Breast epithelium (tissue), 4 donors: Measurements from ENCODE around the gene GLYATL1B. TPM values are rescaled to one million over a fixed set of nuclear protein-coding genes. Genes with fewer than 3 reads are reported as not detected.
"Not testable (repeated sequence)": the region's sequence is repeated elsewhere in the genome, so short reads cannot be mapped to it uniquely, and the experiment has no call there.

Experiments
- DNase-seq, 2 donors: peaks; one replicate each; pipeline ENCODE4 v3.0.0-alpha.2; 2019; ENCODE audit warnings: low spot score in 2 of 2
- H3K27ac ChIP-seq, 2 donors: fragments of 200-600 bp; sonication (generic) in 1 of 2; one replicate each; pipeline ENCODE4 v1.5.1; 2016 to 2019; ENCODE audit warnings: mild to moderate bottlenecking in 1 of 2
- H3K27me3 ChIP-seq, 2 donors: fragments of 200-600 bp; sonication (generic) in 1 of 2; one replicate each; pipeline versions ENCODE4 v1.5.1 to v1.6.0; 2017 to 2019; ENCODE audit warnings: control low read depth in 1 of 2, mild to moderate bottlenecking in 1 of 2
- H3K36me3 ChIP-seq: fragments of 200-600 bp; one replicate; pipeline ENCODE4 v1.5.1; 2019
- H3K4me1 ChIP-seq, 2 donors: fragments of 200-600 bp; sonication (generic); one replicate each; pipeline ENCODE4 v1.5.1; 2016 to 2019; ENCODE audit warnings: control low read depth in 1 of 2
- H3K4me3 ChIP-seq, 3 donors: fragments of 200-600 bp; sonication (generic); 1 replicate in 2 of 3; 2 replicates in 1 of 3; pipeline ENCODE4 v1.5.1; 2016 to 2019; ENCODE audit warnings: mild to moderate bottlenecking in 3 of 3, moderate library complexity in 2 of 3
- H3K9me3 ChIP-seq, 2 donors: fragments of 200-600 bp; sonication (generic) in 1 of 2; one replicate each; pipeline ENCODE4 v1.5.1; 2016 to 2019; ENCODE audit warnings: control low read depth in 1 of 2
- POLR2A ChIP-seq: fragments of 450-650 bp; IDR thresholded peaks from one replicate; pipeline ENCODE4 v1.6.1; 2016; ENCODE audit warnings: antibody characterized with exemption, mild to moderate bottlenecking, moderate library complexity
- POLR2AphosphoS5 ChIP-seq, 3 donors: sonication (generic); formaldehyde crosslinking; IDR thresholded peaks; one replicate each; pipeline ENCODE4 v1.6.1; 2017; ENCODE audit warnings: antibody characterized with exemption in 3 of 3
- intact Hi-C: fragments of 100-400 bp; cut with DNase I; formaldehyde crosslinking; loops from one replicate; pipeline ENCODE4 v1.15.1; 2023; ENCODE audit warnings: low total_unique reads
- total RNA-seq, 3 donors: library from RNA; depleted of rRNA; stranded (reverse); fragments of >200 nt; gene quantifications; one replicate each; pipeline ENCODE4 v1.1.0, GENCODE V29; 2016
- TF ChIP-seq, protein P1 (sequence below), 3 donors: fragments of 450-650 bp; IDR thresholded peaks; one replicate each; pipeline ENCODE4 v1.5.1; 2016 to 2017; ENCODE audit warnings: antibody characterized with exemption in 3 of 3, mild to moderate bottlenecking in 3 of 3, moderate library complexity in 3 of 3

Gene GLYATL1B
- total RNA-seq, 3 donors from 2014 or later, result not detected

DNA sequence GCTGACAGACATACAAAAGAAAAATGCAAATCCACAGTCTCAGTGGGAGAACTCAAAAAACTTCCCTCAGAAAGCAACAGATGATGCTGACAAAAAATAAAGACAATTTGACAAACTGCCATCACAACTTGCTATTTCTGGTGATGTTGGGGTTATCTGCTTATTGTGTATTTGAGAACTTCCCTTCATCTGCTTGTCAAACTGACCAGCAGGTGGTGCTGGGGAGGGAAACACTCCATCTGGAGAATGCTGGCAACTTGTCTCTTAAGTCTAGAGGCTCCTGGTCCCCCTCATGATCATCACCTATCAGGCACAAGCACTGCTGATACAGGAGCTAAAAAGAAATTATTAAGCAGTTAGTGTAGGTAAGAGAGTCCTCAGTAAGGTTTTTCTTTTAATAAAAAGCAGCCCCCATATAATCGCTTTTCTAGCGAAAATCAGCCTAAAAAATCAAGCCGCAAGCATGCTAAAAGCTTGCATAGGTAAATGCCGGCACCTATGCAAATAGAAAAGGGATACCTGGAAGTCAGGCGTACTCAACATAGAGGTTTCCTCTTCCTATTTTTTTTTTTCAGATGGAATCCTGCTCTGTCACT is 11.1 kb downstream of the GLYATL1B start:
- no peaks in the 10 kb centered on the region for H3K36me3 ChIP-seq
- H3K9me3 ChIP-seq, result no peaks in the 10 kb centered on the region
- H3K4me3 ChIP-seq, result no peak overlapping the region
- no peaks in the 10 kb centered on the region for H3K27me3 ChIP-seq
- no peaks in the 10 kb centered on the region for H3K4me1 ChIP-seq
- DNase-seq, result no peak
- TF ChIP-seq, protein P1, sequence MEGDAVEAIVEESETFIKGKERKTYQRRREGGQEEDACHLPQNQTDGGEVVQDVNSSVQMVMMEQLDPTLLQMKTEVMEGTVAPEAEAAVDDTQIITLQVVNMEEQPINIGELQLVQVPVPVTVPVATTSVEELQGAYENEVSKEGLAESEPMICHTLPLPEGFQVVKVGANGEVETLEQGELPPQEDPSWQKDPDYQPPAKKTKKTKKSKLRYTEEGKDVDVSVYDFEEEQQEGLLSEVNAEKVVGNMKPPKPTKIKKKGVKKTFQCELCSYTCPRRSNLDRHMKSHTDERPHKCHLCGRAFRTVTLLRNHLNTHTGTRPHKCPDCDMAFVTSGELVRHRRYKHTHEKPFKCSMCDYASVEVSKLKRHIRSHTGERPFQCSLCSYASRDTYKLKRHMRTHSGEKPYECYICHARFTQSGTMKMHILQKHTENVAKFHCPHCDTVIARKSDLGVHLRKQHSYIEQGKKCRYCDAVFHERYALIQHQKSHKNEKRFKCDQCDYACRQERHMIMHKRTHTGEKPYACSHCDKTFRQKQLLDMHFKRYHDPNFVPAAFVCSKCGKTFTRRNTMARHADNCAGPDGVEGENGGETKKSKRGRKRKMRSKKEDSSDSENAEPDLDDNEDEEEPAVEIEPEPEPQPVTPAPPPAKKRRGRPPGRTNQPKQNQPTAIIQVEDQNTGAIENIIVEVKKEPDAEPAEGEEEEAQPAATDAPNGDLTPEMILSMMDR (IDR thresholded peaks at IDR 0.05), result peak in 1 of 3 donors; percentile 40
- TF ChIP-seq POLR2AphosphoS5 (IDR thresholded peaks at IDR 0.05), result no peak
- intact Hi-C loops, result no loop called here
- no peak overlapping the region for H3K27ac ChIP-seq

DNA sequence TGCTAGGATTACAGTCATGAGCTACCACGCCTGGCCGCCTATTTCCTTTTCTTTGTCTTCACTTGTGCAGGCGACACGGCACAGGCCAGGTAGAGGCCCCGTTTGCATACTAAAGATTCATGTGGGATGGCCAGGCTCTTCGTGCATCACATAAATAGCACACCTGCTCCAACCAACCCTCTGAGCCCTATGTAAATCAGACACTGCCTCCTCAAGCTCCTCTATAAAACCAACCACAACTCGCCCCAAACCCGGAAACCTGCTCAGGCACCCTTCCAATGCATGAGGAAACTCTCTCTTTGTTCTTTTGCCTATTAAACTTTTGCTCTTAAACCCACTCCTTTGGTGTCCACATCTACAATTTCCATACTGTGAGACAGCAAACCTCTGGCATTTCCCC is 11.8 kb downstream of the GLYATL1B start:
- intact Hi-C loops, H3K9me3 ChIP-seq, H3K4me1 ChIP-seq, H3K27me3 ChIP-seq, H3K4me3 ChIP-seq, H3K36me3 ChIP-seq, DNase-seq: not testable (repeated sequence)
- peak overlapping the region; percentile 23 to 38 for H3K27ac ChIP-seq

DNA sequence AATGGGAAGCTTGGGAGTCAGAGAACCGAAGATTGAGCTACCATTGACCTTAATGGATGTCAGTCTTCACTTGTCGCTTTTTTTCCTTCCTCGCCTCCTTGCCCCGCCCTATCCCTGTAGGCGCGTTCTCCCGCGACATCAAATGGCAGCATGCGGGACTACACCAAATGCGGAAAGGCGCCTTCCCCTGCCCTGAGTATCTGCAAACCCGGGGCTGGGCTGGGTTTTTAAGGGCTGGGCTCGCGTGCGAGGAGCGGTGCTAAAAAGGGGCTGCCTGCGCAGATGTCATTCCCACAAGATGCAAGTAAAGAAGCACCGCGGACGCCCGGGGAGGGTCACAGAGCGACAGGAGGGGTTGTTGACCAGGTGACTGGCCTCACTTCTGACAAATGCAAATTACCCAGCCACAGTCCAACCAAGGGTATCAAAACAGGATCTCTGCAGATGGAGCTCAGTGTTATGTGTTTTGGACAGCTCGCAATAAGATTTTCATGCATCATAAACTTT is 16.2 kb downstream of the GLYATL1B start:
- no peak overlapping the region for H3K27ac ChIP-seq
- TF ChIP-seq, protein P1 (IDR thresholded peaks at IDR 0.05), result peak in 1 of 3 donors; percentile 10
- no peak for TF ChIP-seq POLR2A
- peak; percentile 35 to 64 for DNase-seq
- intact Hi-C loops, result no loop called here
- H3K36me3 ChIP-seq, result no peaks in the 10 kb centered on the region
- peak overlapping the region; percentile 9 to 58 (median 48) for H3K4me3 ChIP-seq
- no peaks in the 10 kb centered on the region for H3K9me3 ChIP-seq
- no peaks in the 10 kb centered on the region for H3K4me1 ChIP-seq
- no peaks in the 10 kb centered on the region for H3K27me3 ChIP-seq

DNA sequence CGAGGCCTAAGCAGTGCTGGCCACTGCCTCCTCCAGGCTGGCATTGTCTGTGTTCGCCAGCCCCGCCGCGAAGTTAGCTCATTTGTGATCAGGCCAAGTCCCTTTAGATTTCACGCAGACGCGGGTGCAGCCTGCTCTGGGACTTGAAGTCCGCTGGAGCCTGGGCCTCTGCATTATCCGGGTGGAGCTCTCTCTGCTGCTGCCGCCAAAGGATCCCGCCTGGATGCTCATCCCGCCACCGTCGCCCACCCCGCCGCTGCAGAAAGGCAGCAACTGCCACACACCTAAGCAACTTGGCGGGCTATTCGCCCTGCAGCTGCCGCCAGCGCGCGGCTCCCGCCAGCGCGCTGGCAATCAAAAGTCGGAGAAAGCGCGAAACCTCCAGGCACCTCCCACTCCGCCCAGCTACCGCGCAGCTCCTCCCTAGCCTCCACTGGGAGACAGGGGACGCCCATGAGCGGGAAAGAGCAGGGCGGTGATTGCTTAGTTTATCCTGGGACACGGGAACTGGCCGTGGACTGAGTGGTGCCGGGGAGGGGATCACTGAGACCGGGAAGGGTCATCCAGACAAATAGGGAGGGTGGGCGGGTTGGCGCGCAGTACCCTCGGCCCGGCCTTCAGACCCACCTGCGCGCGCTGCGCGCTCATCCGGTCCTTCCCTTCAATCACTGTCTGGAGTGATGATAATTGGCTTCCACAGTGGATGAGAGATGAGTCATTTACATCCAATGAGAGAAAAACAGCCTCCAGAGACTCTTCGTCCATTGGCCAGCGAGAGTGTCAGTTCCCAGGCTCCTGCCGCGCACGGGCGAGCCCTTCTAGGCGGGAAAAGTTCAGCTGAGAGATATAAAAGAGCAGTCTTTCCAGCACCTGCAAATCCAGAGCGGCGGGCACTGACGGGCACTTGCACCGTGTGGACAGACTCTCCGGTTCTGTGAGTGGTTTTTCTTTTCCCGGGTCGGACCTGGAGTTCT is 20.5 kb downstream of the GLYATL1B start, which contains the start of gene FAM111B:
Gene FAM111B (plus strand): TSS at position 875 of the 974 bp plus-strand sequence. CDS start 2,389 bp downstream, outside the sequence.
- no peaks in the 10 kb centered on the region for H3K27me3 ChIP-seq
- no peaks in the 10 kb centered on the region for H3K9me3 ChIP-seq
- intact Hi-C loops, result no loop called here
- no peak for TF ChIP-seq POLR2A
- TF ChIP-seq, protein P1 (IDR thresholded peaks at IDR 0.05), result no peak
- TF ChIP-seq POLR2AphosphoS5 (IDR thresholded peaks at IDR 0.05), result no peak
- peak within 1 kb of the TSS; percentile 47 to 77 (median 57) for H3K4me3 ChIP-seq
- no peaks in the 10 kb centered on the region for H3K4me1 ChIP-seq
- no peaks in the 10 kb centered on the region for H3K36me3 ChIP-seq
- peak; percentile 77 to 87 for DNase-seq
- H3K27ac ChIP-seq, result peak within 1 kb of the TSS; percentile 65 to 72

DNA sequence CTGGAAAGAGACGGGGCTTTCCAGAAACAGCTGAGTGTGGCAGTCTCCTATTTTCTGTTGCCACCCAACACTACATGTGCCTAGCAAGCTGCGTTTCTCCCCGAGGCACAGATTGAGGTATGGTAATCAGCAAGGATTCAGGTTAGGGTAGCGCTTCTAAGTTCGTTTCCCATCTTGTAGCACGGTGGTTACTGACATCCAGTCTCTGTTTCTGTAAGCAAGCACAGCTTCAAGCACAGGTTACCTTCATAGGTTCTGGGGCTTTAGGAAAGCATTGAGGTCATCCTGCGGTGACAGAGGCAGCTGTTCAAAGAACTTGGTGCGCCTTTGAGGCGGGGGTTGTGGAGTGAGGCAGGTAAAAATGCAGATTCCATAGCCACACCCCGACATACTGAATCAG is 21.6 kb downstream of the GLYATL1B start:
- H3K4me1 ChIP-seq, H3K27ac ChIP-seq, H3K9me3 ChIP-seq, H3K27me3 ChIP-seq, H3K36me3 ChIP-seq, DNase-seq, intact Hi-C loops: not testable (repeated sequence)
- H3K4me3 ChIP-seq, result peak overlapping the region in 2 of 3 donors; percentile 57 to 77

DNA sequence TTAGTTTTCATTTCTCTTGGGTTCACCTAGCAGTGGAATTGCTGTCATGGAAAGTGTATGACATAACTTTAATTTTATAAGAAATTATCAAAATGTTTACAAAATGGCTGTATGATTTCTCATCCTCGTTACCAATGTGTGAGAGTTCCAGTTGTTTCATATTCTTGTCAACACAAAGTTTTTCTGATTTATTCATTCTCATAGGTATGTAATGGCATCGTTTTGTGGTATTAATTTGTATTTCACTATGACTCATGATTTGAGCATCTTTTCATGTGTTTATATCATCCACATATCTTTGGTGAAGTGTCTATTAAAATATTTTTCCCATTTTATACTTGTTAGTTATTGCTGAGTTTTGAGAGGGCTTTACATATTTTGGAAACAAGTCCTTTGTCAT is 26.4 kb downstream of the GLYATL1B start:
- TF ChIP-seq POLR2AphosphoS5 (IDR thresholded peaks at IDR 0.05) (no peak), POLR2A (no peak)
- TF ChIP-seq, protein P1 (IDR thresholded peaks at IDR 0.05), result no peak
- H3K27me3 ChIP-seq, result no peaks in the 10 kb centered on the region

More for the DNA sequence above, 26.4 kb downstream of the GLYATL1B start:
- no peaks in the 10 kb centered on the region for H3K36me3 ChIP-seq
- H3K4me1 ChIP-seq, result no peaks in the 10 kb centered on the region
- intact Hi-C loops, result no loop called here
- no peak for DNase-seq
- no peak overlapping the region for H3K27ac ChIP-seq
- H3K4me3 ChIP-seq, result no peak overlapping the region
- H3K9me3 ChIP-seq, result peaks cover 0 to 5% of the 10 kb centered on the region in 2 donors
